HEK293 (cell line): Measurements from ENCODE around the gene ARPIN.

Experiments
- MEIS1 ChIP-seq: sonication (generic); formaldehyde crosslinking; IDR thresholded peaks from 2 replicates; pipeline ENCODE4 v1.8.1; 2022; ENCODE audit warnings: missing genetic modification reagents, mild to moderate bottlenecking, borderline replicate concordance
- SALL2 ChIP-seq: fragments of 450-650 bp; formaldehyde crosslinking; IDR thresholded peaks from 2 replicates; pipeline ENCODE4 v1.5.0; 2017; ENCODE audit warnings: missing biosample characterization, mild to moderate bottlenecking, missing genetic modification characterization, borderline replicate concordance
- WT1 ChIP-seq: fragments of 450-650 bp; formaldehyde crosslinking; IDR thresholded peaks from 2 replicates; pipeline ENCODE4 v1.5.1; 2016; ENCODE audit warnings: missing biosample characterization, missing genetic modification characterization
- ZNF433 ChIP-seq: fragments of 450-650 bp; formaldehyde crosslinking; IDR thresholded peaks from 2 replicates; pipeline ENCODE4 v1.5.1; 2016; ENCODE audit warnings: missing biosample characterization, missing genetic modification characterization, low read depth
- TF ChIP-seq, protein P1 (sequence below): fragments of 450-650 bp; formaldehyde crosslinking; IDR thresholded peaks from 2 replicates; pipeline ENCODE4 v1.5.1; 2016; ENCODE audit warnings: missing biosample characterization, missing genetic modification characterization

- TF ChIP-seq MEIS1 (CRISPR knock-in tag) (no peak), WT1 (tag by site-specific recombination) (no peak), ZNF433 (tag by site-specific recombination) (no peak), SALL2 (no peak)
- TF ChIP-seq, protein P1, sequence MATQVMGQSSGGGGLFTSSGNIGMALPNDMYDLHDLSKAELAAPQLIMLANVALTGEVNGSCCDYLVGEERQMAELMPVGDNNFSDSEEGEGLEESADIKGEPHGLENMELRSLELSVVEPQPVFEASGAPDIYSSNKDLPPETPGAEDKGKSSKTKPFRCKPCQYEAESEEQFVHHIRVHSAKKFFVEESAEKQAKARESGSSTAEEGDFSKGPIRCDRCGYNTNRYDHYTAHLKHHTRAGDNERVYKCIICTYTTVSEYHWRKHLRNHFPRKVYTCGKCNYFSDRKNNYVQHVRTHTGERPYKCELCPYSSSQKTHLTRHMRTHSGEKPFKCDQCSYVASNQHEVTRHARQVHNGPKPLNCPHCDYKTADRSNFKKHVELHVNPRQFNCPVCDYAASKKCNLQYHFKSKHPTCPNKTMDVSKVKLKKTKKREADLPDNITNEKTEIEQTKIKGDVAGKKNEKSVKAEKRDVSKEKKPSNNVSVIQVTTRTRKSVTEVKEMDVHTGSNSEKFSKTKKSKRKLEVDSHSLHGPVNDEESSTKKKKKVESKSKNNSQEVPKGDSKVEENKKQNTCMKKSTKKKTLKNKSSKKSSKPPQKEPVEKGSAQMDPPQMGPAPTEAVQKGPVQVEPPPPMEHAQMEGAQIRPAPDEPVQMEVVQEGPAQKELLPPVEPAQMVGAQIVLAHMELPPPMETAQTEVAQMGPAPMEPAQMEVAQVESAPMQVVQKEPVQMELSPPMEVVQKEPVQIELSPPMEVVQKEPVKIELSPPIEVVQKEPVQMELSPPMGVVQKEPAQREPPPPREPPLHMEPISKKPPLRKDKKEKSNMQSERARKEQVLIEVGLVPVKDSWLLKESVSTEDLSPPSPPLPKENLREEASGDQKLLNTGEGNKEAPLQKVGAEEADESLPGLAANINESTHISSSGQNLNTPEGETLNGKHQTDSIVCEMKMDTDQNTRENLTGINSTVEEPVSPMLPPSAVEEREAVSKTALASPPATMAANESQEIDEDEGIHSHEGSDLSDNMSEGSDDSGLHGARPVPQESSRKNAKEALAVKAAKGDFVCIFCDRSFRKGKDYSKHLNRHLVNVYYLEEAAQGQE (tag by site-specific recombination), result no peak
Observed at GRCh38 chr15:89946681-89947299, 34.0 kb upstream of the ARPIN start.
